ENCODE measurements around the gene SDHAF3.

GRCh38 chr7:97079300-97079699 is 38.2 kb upstream of the SDHAF3 start:
- no peak for TF ChIP-seq CTCF (IDR thresholded peaks at IDR 0.05)
- TF ChIP-seq POLR2A (IDR thresholded peaks at IDR 0.05), result no peak

Data from thyroid gland (tissue), 4 donors.